AG04449 (cell line): Measurements from ENCODE around the gene STX18.

Experiments
- CTCF ChIA-PET: fragments of 350-600 bp; formaldehyde crosslinking; extraction: SDS; loops from one replicate; lab custom pipeline; 2021; ENCODE audit warnings: antibody characterized with exemption; lab: Yijun Ruan, JAX
- POLR2A ChIA-PET: fragments of 400-600, 350-600 bp; formaldehyde crosslinking; extraction: SDS; loops from one replicate; lab custom pipeline; 2020; ENCODE audit warnings: antibody characterized with exemption, inconsistent platforms; lab: Yijun Ruan, JAX
- DNase-seq: peaks from one replicate; pipeline ENCODE4 v3.0.0-alpha.2; 2010; ENCODE audit warnings: low read depth, low spot score
- H3K4me3 ChIP-seq: 2 replicates; pipeline ENCODE4 v1.5.1; 2011; ENCODE audit warnings: low read depth, mild to moderate bottlenecking, control low read depth, low read length
- TF ChIP-seq, protein P1 (sequence below): IDR thresholded peaks from one replicate; pipeline ENCODE4 v1.5.1; 2011; ENCODE audit warnings: mild to moderate bottlenecking, moderate library complexity, low read length, control low read depth, inconsistent platforms; ENCODE audit not compliant: insufficient read depth; ENCODE audit errors: missing control alignments

STX18 gene

DNA sequence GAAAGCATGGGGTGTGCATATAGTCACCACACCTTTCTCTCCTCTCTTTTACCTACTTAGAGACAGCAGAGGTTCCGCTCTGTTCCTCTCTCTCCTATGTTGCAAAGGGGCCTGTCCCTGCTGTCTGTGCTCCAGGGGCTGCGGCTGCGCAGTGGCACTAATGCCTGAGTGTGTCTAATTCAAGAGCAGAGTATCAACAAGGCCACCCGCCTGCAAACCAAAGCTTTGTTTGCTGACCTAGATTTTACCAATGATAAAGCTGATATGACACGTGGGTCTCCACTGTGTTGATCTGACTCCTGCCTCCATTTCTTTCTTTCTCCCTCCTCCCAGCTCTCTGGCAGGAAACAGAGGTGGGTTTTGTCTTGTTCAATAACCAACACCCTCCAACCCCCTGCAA, 80.0 kb downstream of the STX18 start:
- no peak for DNase-seq
- ChIA-PET POLR2A (no interaction called here), CTCF (no interaction called here)
- H3K4me3 ChIP-seq = no peak overlapping the region
- TF ChIP-seq, protein P1, sequence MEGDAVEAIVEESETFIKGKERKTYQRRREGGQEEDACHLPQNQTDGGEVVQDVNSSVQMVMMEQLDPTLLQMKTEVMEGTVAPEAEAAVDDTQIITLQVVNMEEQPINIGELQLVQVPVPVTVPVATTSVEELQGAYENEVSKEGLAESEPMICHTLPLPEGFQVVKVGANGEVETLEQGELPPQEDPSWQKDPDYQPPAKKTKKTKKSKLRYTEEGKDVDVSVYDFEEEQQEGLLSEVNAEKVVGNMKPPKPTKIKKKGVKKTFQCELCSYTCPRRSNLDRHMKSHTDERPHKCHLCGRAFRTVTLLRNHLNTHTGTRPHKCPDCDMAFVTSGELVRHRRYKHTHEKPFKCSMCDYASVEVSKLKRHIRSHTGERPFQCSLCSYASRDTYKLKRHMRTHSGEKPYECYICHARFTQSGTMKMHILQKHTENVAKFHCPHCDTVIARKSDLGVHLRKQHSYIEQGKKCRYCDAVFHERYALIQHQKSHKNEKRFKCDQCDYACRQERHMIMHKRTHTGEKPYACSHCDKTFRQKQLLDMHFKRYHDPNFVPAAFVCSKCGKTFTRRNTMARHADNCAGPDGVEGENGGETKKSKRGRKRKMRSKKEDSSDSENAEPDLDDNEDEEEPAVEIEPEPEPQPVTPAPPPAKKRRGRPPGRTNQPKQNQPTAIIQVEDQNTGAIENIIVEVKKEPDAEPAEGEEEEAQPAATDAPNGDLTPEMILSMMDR = no peak

DNA sequence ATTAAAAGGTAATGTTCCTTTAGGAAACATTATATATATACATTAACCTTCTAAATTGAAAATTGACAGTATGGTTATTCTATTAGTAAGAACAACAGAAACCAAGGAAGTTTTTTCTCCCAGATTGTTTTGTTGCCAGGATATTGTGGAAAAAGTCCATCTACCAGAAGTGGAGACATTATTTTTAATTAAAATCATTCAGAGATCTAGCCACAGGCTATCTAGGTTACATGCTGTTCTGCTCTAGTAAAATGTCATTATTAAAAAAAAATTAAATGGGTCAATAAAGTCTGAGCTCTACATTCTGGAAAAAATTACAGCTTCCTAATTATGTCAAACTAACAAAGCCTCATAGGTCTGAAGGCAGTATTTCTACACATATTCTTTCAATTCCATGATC, 80.7 kb downstream of the STX18 start:
- ChIA-PET POLR2A (no interaction called here), CTCF (no interaction called here)
- H3K4me3 ChIP-seq = no peak overlapping the region
- no peak for DNase-seq
- TF ChIP-seq, protein P1 = no peak

DNA sequence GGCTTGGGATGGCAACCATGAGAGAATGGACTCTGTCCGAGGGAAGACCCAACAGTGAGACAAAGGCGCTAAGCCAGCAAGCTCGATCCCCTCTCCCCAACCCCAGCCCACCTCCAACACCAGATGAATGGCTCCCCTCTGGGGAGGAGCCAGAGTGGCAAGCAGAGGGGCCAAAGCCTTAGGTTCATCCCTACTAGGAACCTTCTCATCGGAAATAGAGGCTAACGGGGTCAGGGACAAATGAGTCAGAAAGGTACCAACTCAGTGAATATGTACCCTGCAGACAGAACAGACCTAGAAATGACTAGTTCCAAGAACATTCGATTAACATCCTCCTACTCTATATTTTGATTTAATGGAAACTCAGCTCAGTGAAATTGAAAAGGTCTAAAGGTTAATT, 81.1 kb downstream of the STX18 start:
- DNase-seq = no peak
- ChIA-PET POLR2A (no interaction called here), CTCF (no interaction called here)
- H3K4me3 ChIP-seq = no peak overlapping the region
- TF ChIP-seq, protein P1 = no peak

DNA sequence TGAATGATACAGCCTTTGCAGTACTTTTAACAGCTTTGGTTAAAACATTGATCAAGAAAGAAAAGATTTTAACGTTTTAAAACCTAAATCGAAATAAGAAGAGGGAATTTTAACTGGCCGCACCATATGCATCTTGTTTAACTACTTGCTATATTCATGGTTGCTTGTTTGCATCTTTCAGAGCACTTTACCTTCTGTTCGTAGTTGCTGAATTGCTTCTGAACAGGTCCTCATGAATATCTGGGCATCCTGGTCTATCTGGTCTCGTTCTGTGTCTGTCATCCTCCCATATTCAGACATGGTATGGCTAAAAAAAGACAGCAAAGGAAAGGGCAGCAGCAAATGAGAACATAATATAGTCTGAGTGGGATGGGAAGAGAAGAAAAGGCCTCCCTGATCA, 82.7 kb downstream of the STX18 start:
- ChIA-PET CTCF (interaction anchor here (0.6 to 1.4 kb wide), 3 partner anchors 22 to 536 kb away, joined by 3 read pairs; no protein-coding TSS in a partner anchor), POLR2A (no interaction called here)
- TF ChIP-seq, protein P1 = no peak
- DNase-seq = no peak
- no peak overlapping the region for H3K4me3 ChIP-seq

DNA sequence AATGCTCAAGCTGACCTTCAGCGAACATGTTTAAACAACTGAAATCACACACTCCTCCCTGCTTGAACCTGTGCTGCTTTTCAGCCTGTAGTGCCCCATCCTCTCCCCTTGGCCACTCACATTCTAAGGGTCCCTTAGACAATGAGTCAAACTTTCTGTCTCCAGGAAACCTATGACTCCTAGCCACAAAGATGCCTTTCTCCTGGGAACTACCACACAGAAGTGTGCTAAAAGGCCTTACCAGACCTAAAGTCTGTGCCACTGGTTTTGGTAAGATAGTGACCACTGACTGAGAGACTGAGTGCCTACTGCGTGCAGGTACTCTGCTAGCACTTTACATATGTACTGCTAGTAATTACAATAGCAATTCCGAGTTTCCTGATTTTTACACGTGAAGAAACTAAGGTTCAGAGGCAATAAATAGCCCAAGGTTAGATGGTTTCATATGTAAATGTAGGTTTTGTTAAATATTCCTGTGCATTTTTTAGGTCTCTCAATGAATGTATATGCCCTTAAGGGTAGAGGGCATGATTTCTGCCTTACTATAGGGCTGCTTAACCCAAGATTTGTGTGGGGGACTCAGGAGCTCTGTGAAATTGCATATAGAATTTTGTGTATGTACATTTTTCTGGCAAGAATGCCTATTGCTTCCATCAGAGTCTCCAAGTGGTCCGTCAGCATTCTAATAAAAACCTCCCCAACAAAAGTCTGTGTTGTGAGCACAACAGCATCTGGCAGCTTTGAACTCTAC, 83.9 kb downstream of the STX18 start:
- peak; percentile 33 for DNase-seq
- ChIA-PET POLR2A (no interaction called here), CTCF (no interaction called here)
- TF ChIP-seq, protein P1 = no peak
- no peak overlapping the region for H3K4me3 ChIP-seq

DNA sequence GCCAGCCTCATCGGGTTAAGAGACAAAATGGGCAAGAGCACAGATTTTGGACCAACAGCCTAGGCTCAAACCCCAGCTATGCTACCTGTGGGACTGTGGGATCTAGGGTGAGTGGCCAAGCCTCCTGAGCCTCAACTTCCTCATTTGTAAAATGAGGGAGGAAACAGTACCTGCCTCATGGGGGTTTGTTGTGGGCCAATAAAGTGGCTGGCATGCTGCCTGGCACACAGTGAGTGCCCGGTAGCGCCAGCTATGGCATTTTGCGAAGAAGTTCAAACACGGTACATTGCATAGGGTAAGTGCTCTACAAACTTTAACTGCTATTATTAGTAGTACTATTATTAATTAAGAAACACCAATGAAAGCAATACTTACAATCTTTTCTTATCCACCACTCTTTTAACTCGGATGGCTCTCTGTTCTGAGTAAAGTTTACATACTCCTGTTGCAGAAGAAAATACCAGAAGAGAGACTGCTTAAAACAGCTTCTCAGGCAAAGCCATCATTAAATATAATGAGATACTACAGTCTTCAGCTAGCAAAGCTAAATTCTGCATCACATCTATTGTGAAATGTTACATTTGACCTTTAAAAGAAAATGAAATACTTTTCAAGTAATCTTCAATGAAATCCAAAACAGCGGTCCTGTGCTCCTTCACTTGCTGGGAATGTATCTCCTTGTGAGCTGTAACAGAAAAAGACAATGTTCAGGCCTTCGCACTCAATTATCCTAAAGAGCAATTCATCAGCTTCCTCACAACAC, 84.9 kb downstream of the STX18 start:
- H3K4me3 ChIP-seq = no peak overlapping the region
- POLR2A ChIA-PET = interaction anchor here (0.6 kb wide), 1 partner anchor 188 kb away, joined by 4 read pairs; no protein-coding TSS in a partner anchor
- TF ChIP-seq, protein P1 = no peak
- CTCF ChIA-PET = interaction anchor here (1.1 kb wide), 1 partner anchor 197 kb away, joined by 3 read pairs; no protein-coding TSS in a partner anchor
- no peak for DNase-seq
